ENCODE measurements around the gene C10orf95. TPM values are rescaled to one million over a fixed set of nuclear protein-coding genes. Genes with fewer than 3 reads are reported as not detected.
A peak's percentile ranks its signal among the peaks of the same experiment; 100 is the strongest.

Gene C10orf95
- total RNA-seq, 4 donors from 2014 or later: 0.85 to 2.8 TPM; not detected in 2

- Histone ChIP-seq H3K36me3 (peaks cover 0 to 21% (median 0%) of the 10 kb centered on the region in 3 donors), H3K4me3 (peak overlapping the region; percentile 75 to 99 (median 90)), H3K9me3 (no peaks in the 10 kb centered on the region), H3K27ac (peak overlapping the region; percentile 85 to 96 (median 93)), H3K27me3 (peaks cover 0 to 4% of the 10 kb centered on the region in 2 donors), H3K4me1 (peaks cover 0 to 41% (median 26%) of the 10 kb centered on the region in 4 donors)
- DNase-seq: no peak
- TF ChIP-seq CTCF (IDR thresholded peaks at IDR 0.05): no peak
- peak in 1 of 2 donors; percentile 7 for TF ChIP-seq POLR2A (IDR thresholded peaks at IDR 0.05)
Observed at GRCh38 chr10:102421507-102421756, 29.9 kb downstream of the C10orf95 start.

- Histone ChIP-seq H3K9me3 (no peaks in the 10 kb centered on the region), H3K36me3 (peaks cover 0 to 21% (median 0%) of the 10 kb centered on the region in 3 donors), H3K4me3 (peak within 1 kb of the TSS; percentile 75 to 99 (median 90)), H3K27me3 (peaks cover 0 to 4% of the 10 kb centered on the region in 2 donors), H3K4me1 (peaks cover 0 to 41% (median 26%) of the 10 kb centered on the region in 4 donors), H3K27ac (peak within 1 kb of the TSS; percentile 85 to 96 (median 93))
- TF ChIP-seq POLR2A (IDR thresholded peaks at IDR 0.05) (peak; percentile 36 to 48), CTCF (IDR thresholded peaks at IDR 0.05) (peak in 2 of 6 experiments; percentile 15 to 47)
- DNase-seq: peak; percentile 95 to 98 (median 96)
Observed at GRCh38 chr10:102420714-102421506, 30.4 kb downstream of the C10orf95 start, which contains the start of gene FBXL15. Gene FBXL15 (plus strand): TSS chr10:102420836. CDS start chr10:102421130, 294 bp downstream.

DNA sequence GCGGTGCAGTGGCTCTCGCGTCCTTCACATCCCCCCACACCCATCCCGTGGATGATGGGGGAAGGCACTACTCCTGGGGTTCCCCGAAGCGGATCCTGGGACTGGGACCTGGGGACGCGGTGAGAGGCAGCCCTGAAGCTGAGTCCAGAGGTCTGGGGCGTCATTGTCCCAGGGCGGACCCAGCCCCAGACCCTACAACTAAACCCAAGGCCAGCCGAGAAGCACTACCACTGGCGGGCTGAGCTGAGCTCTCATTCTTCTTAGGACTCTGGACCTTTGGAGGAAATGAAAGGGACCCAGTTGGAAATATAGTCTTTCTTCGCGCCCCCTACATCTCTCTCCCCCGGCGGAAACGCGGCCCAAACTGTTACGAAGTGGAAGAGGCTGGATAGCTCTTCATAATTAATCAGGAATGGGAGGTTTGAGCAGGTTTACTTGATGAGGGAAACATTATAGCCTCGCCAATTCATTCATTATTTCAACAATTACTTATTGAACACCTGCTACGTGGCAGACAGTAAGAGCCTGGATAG, 31.1 kb downstream of the C10orf95 start:
- TF ChIP-seq CTCF (IDR thresholded peaks at IDR 0.05): no peak
- TF ChIP-seq POLR2A (IDR thresholded peaks at IDR 0.05): no peak
- Histone ChIP-seq H3K27ac (peak overlapping the region; percentile 85 to 96 (median 93)), H3K27me3 (peaks cover 0 to 4% of the 10 kb centered on the region in 2 donors), H3K4me3 (peak overlapping the region; percentile 75 to 99 (median 90)), H3K4me1 (peaks cover 0 to 41% (median 26%) of the 10 kb centered on the region in 4 donors), H3K9me3 (no peaks in the 10 kb centered on the region), H3K36me3 (peaks cover 0 to 21% (median 0%) of the 10 kb centered on the region in 3 donors)
- DNase-seq: peak in 1 of 3 donors; percentile 47

DNA sequence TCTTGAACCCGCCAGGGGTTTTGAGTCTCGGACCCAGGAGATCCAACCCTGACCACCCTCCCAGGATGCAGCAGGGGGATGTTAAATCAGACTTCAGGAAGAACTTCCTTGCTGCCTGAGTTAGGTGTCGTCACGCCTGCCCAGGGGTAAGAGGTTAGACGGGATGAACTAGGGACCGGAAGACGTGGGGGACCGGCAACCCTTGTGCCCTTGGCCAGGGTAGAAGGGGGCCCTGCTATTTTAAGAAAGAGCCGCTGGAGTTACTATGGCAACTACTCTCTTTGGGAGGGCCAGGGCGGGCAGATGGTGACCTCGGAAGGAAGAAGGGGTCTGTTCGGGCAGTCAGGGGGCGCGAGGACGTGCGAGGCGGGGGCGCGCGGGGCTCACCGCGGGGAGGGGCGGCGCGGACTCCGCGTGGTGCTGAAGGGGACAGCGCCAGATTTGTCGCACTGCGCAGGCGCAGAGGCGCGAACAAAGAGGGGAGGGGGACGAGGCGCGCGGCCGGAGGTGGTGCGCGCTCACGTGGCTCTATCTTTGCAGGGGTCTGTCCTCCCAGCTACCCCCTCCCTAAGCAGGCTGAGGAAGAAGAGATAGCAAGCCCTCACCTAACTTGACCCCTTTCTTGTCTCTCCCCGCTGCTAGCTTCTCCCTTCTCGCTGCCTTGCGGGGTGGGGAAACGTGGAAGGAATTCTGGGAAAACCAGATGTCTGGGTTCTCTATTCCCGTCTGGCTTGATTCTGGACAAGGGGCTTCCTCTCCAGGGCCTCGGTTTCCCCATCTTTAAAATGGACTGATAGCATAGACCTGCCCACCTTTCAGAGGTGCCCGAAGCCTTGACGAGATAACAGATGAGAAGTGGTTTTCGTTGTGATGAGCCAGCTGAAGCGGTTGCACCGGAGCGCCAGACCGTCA, 31.8 kb downstream of the C10orf95 start:
- Histone ChIP-seq H3K27me3 (peaks cover 0 to 4% of the 10 kb centered on the region in 2 donors), H3K4me3 (peak overlapping the region; percentile 75 to 99 (median 90)), H3K27ac (peak overlapping the region in 2 of 4 donors; percentile 92 to 94), H3K9me3 (no peaks in the 10 kb centered on the region), H3K36me3 (peaks cover 0 to 17% (median 0%) of the 10 kb centered on the region in 3 donors), H3K4me1 (peaks cover 0 to 41% (median 26%) of the 10 kb centered on the region in 4 donors)
- TF ChIP-seq CTCF (IDR thresholded peaks at IDR 0.05) (no peak), POLR2A (IDR thresholded peaks at IDR 0.05) (no peak)
- peak; percentile 35 to 71 (median 69) for DNase-seq

DNA sequence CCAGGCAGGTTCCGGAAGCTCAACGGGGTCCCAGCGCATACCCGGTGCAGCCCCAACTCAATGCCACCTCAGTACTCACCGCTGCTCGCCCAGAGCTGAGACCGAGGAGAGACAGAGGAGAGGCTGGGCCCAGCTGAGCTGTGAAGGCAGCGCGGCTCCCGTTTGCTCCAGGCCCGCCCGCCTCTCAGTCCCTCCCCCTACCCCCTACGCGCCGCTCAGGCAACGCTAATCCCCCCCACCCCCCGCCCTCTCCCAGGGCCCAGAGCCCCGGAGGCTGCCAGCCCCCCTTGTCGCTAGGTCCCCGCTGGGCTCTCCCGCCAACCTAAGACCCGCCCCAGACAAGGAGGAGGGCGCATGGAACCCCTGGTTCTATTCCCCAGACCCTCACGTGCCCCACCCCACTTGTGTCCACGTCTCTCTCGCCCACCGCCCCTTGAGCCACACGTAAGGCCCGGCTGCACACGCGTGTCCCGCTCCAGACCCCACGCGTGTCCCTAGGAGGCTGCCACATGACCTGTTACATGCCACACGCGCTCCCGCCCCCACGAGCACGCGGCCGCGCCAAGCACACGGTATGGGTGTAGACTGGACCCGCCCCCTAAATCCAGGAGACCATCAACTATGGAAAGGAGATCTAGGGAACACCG, 32.6 kb downstream of the C10orf95 start, which contains the start of gene PSD:
PSD (minus strand) TSS at position 164 of the 647 bp plus-strand sequence. CDS start 1,747 bp downstream, outside the sequence.
- H3K4me3 ChIP-seq: peak within 1 kb of the TSS; percentile 75 to 99 (median 90)
- peaks cover 0 to 4% of the 10 kb centered on the region in 2 donors for H3K27me3 ChIP-seq
- peaks cover 0 to 9% (median 0%) of the 10 kb centered on the region in 3 donors for H3K36me3 ChIP-seq
- no peak within 1 kb of the TSS for H3K27ac ChIP-seq
- TF ChIP-seq CTCF (IDR thresholded peaks at IDR 0.05) (no peak), POLR2A (IDR thresholded peaks at IDR 0.05) (no peak)
- peaks cover 0 to 36% (median 26%) of the 10 kb centered on the region in 4 donors for H3K4me1 ChIP-seq
- no peak for DNase-seq
- H3K9me3 ChIP-seq: no peaks in the 10 kb centered on the region
